Right atrium auricular region (tissue), 2 donors: ENCODE measurements around the gene CDK19. TPM values are rescaled to one million over a fixed set of nuclear protein-coding genes. Genes with fewer than 3 reads are reported as not detected.
"Not testable (repeated sequence)": the region's sequence is repeated elsewhere in the genome, so short reads cannot be mapped to it uniquely, and the experiment has no call there.

ENCODE experiments used
- DNase-seq: peaks from one replicate; pipeline ENCODE4 v3.0.0-alpha.2; 2019; ENCODE audit warnings: low spot score
- H3K27ac ChIP-seq, 2 donors: fragments of 200-600 bp; sonication (generic); 1 replicate in 1 of 2; 2 replicates in 1 of 2; pipeline ENCODE4 v1.5.1; 2016 to 2019
- H3K27me3 ChIP-seq, 2 donors: fragments of 200-600 bp; sonication (generic); one replicate each; pipeline versions ENCODE4 v1.5.1 to v1.6.0; 2017 to 2019
- H3K36me3 ChIP-seq: fragments of 200-600 bp; sonication (generic); one replicate; pipeline ENCODE4 v1.5.1; 2016
- H3K4me1 ChIP-seq, 2 donors: fragments of 200-600 bp; sonication (generic); one replicate each; pipeline versions ENCODE4 v1.5.1 to v1.6.0; 2017 to 2019
- H3K4me3 ChIP-seq, 2 donors: fragments of 200-600 bp; sonication (generic); 1 replicate in 1 of 2; 2 replicates in 1 of 2; pipeline ENCODE4 v1.5.1; 2017 to 2019; ENCODE audit warnings: mild to moderate bottlenecking in 1 of 2, moderate library complexity in 1 of 2
- H3K9me3 ChIP-seq, 2 donors: fragments of 200-600 bp; sonication (generic); one replicate each; pipeline ENCODE4 v1.5.1; 2019
- CTCF ChIP-seq, 2 donors: fragments of 200-600 bp; sonication (generic); IDR thresholded peaks; one replicate each; pipeline ENCODE4 v1.5.1; 2019; ENCODE audit warnings: antibody characterized with exemption in 2 of 2
- total RNA-seq, 2 donors: library from RNA; depleted of rRNA; stranded (reverse); fragments of >200 nt; gene quantifications; one replicate each; pipeline ENCODE4 v1.1.0, GENCODE V29; 2016

The CDK19 gene
- total RNA-seq, 2 donors from 2014 or later = 5.7 to 6.3 TPM

- peaks cover 0 to 9% of the 10 kb centered on the region in 2 donors for H3K4me1 ChIP-seq
- no peak for DNase-seq
- H3K27me3 ChIP-seq = no peaks in the 10 kb centered on the region
- no peak overlapping the region for H3K4me3 ChIP-seq
- no peak for TF ChIP-seq CTCF (IDR thresholded peaks at IDR 0.05)
- H3K36me3 ChIP-seq = no peaks in the 10 kb centered on the region
- no peaks in the 10 kb centered on the region for H3K9me3 ChIP-seq
- no peak overlapping the region for H3K27ac ChIP-seq
Measured at GRCh38 chr6:110608151-110608550, 207.1 kb downstream of the CDK19 start.

- Histone ChIP-seq H3K4me3 (no peak overlapping the region), H3K4me1 (peaks cover 0 to 9% of the 10 kb centered on the region in 2 donors), H3K27ac (no peak overlapping the region), H3K27me3 (no peaks in the 10 kb centered on the region), H3K9me3 (no peaks in the 10 kb centered on the region), H3K36me3 (no peaks in the 10 kb centered on the region)
- TF ChIP-seq CTCF (IDR thresholded peaks at IDR 0.05) = no peak
- DNase-seq = no peak
Measured at GRCh38 chr6:110606151-110606550, 209.1 kb downstream of the CDK19 start.

GRCh38 chr6:110600640-110601039, 214.6 kb downstream of the CDK19 start:
- not testable (repeated sequence) for H3K4me1 ChIP-seq, H3K9me3 ChIP-seq, H3K36me3 ChIP-seq, H3K27ac ChIP-seq, H3K4me3 ChIP-seq, H3K27me3 ChIP-seq, DNase-seq

GRCh38 chr6:110597761-110598160, 217.5 kb downstream of the CDK19 start:
- no peak overlapping the region for H3K27ac ChIP-seq

GRCh38 chr6:110596354-110596753, 218.9 kb downstream of the CDK19 start:
- no peaks in the 10 kb centered on the region for H3K36me3 ChIP-seq
- H3K9me3 ChIP-seq = no peaks in the 10 kb centered on the region
- H3K27ac ChIP-seq = no peak overlapping the region
- H3K4me1 ChIP-seq = no peaks in the 10 kb centered on the region
- no peak for DNase-seq
- no peak for TF ChIP-seq CTCF (IDR thresholded peaks at IDR 0.05)
- no peak overlapping the region for H3K4me3 ChIP-seq
- H3K27me3 ChIP-seq = no peaks in the 10 kb centered on the region

More at GRCh38 chr6:110597761-110598160, 217.5 kb downstream of the CDK19 start:
- Histone ChIP-seq H3K9me3 (no peaks in the 10 kb centered on the region), H3K4me3 (no peak overlapping the region), H3K36me3 (no peaks in the 10 kb centered on the region), H3K27me3 (no peaks in the 10 kb centered on the region), H3K4me1 (no peaks in the 10 kb centered on the region)
- no peak for DNase-seq
- TF ChIP-seq CTCF (IDR thresholded peaks at IDR 0.05) = no peak

GRCh38 chr6:110595112-110595511, 220.2 kb downstream of the CDK19 start:
- H3K27ac ChIP-seq = no peak overlapping the region
- H3K4me1 ChIP-seq = no peaks in the 10 kb centered on the region
- DNase-seq = no peak
- no peak for TF ChIP-seq CTCF (IDR thresholded peaks at IDR 0.05)
- H3K36me3 ChIP-seq = no peaks in the 10 kb centered on the region
- H3K4me3 ChIP-seq = no peak overlapping the region
- H3K9me3 ChIP-seq = no peaks in the 10 kb centered on the region
- no peaks in the 10 kb centered on the region for H3K27me3 ChIP-seq
